Dedifferentiated amniotic fluid mesenchymal stem cell (primary cell): Measurements from ENCODE around the gene FAM81B.
"Not testable (repeated sequence)": the region's sequence is repeated elsewhere in the genome, so short reads cannot be mapped to it uniquely, and the experiment has no call there.

Experiments
- DNase-seq: peaks from one replicate; pipeline ENCODE4 v3.0.0-alpha.2; 2016; ENCODE audit errors: extremely low spot score

FAM81B gene

GRCh38 chr5:95390812-95391492 is at the start of gene FAM81B:
Gene FAM81B (plus strand): TSS chr5:95391366. CDS start chr5:95391390, 24 bp downstream.
- DNase-seq = no peak

- not testable (repeated sequence) for DNase-seq
These were observed 49.7 kb upstream of the FAM81B start for GRCh38 chr5:95341444-95341843.

- DNase-seq = no peak
These were observed 43.6 kb upstream of the FAM81B start for GRCh38 chr5:95347506-95348120.

- no peak for DNase-seq
These were observed 40.5 kb upstream of the FAM81B start for GRCh38 chr5:95350631-95351030.

GRCh38 chr5:95352691-95353090 is 38.5 kb upstream of the FAM81B start:
- no peak for DNase-seq

- DNase-seq = no peak
These were observed 32.8 kb upstream of the FAM81B start for GRCh38 chr5:95358320-95358719.

GRCh38 chr5:95358848-95359247 is 32.3 kb upstream of the FAM81B start:
- no peak for DNase-seq

- not testable (repeated sequence) for DNase-seq
These were observed 30.5 kb upstream of the FAM81B start for GRCh38 chr5:95360667-95361066.

GRCh38 chr5:95365302-95366095 is 25.7 kb upstream of the FAM81B start:
- DNase-seq = no peak

GRCh38 chr5:95369782-95370181 is 21.4 kb upstream of the FAM81B start:
- no peak for DNase-seq

- DNase-seq = no peak
These were observed 17.1 kb upstream of the FAM81B start for GRCh38 chr5:95374061-95374460.

GRCh38 chr5:95375591-95375990 is 15.6 kb upstream of the FAM81B start:
- DNase-seq = no peak

- no peak for DNase-seq
These were observed 12.0 kb upstream of the FAM81B start for GRCh38 chr5:95379133-95379532.

- no peak for DNase-seq
These were observed 11.0 kb upstream of the FAM81B start for GRCh38 chr5:95380103-95380628.

- no peak for DNase-seq
These were observed 8.4 kb upstream of the FAM81B start for GRCh38 chr5:95382801-95383200.

- no peak for DNase-seq
These were observed 6.5 kb upstream of the FAM81B start for GRCh38 chr5:95384485-95385213.

GRCh38 chr5:95385334-95385733 is 5.8 kb upstream of the FAM81B start:
- no peak for DNase-seq

- not testable (repeated sequence) for DNase-seq
These were observed 799 bp downstream of the FAM81B start for GRCh38 chr5:95391965-95392364.

GRCh38 chr5:95392593-95393182 is 1.5 kb downstream of the FAM81B start:
- DNase-seq = peak; percentile 28

GRCh38 chr5:95393279-95393678 is 2.1 kb downstream of the FAM81B start:
- DNase-seq = no peak

GRCh38 chr5:95398989-95399388 is 7.8 kb downstream of the FAM81B start:
- no peak for DNase-seq
